Sigmoid colon (tissue), 7 donors: ENCODE measurements around the gene CAPN5. TPM values are rescaled to one million over a fixed set of nuclear protein-coding genes. Genes with fewer than 3 reads are reported as not detected.

Experiments used
- DNase-seq: peaks from one replicate; pipeline ENCODE4 v3.0.0-alpha.2; 2019
- H3K27ac ChIP-seq, 4 donors: fragments of 200-600 bp; sonication (generic); one replicate each; pipeline ENCODE4 v1.5.1; 2016 to 2019; ENCODE audit warnings: mild to moderate bottlenecking in 1 of 4
- H3K27me3 ChIP-seq, 3 donors: fragments of 200-600 bp; sonication (generic); one replicate each; pipeline ENCODE4 v1.5.1; 2019; ENCODE audit warnings: mild to moderate bottlenecking in 1 of 3
- H3K36me3 ChIP-seq, 4 donors: fragments of 200-600 bp; sonication (generic); one replicate each; pipeline ENCODE4 v1.5.1; 2016 to 2019
- H3K4me1 ChIP-seq, 4 donors: fragments of 200-600 bp; sonication (generic); one replicate each; pipeline ENCODE4 v1.5.1; 2017 to 2019
- H3K4me3 ChIP-seq, 4 donors: fragments of 200-600 bp; sonication (generic); one replicate each; pipeline ENCODE4 v1.5.1; 2017 to 2019; ENCODE audit warnings: mild to moderate bottlenecking in 2 of 4, moderate library complexity in 1 of 4
- H3K9me3 ChIP-seq, 4 donors: fragments of 200-600 bp in 3 of 4; sonication (generic) in 3 of 4; one replicate each; pipeline versions ENCODE4 v1.5.1 to v1.6.1; 2013 to 2019
- CTCF ChIP-seq, 4 experiments: fragments of 450-650 bp in 3 of 4; fragments of 200-600 bp in 1 of 4; IDR thresholded peaks; one replicate each; pipeline ENCODE4 v1.5.1; 2016 to 2019; ENCODE audit warnings: antibody characterized with exemption in 4 of 4, mild to moderate bottlenecking in 3 of 4, moderate library complexity in 2 of 4
- EP300 ChIP-seq, 4 donors: sonication (generic); formaldehyde crosslinking; IDR thresholded peaks; one replicate each; pipeline ENCODE4 v1.6.1; 2017; ENCODE audit warnings: antibody characterized with exemption in 4 of 4
- POLR2A ChIP-seq, 2 donors: fragments of 450-650 bp; IDR thresholded peaks; one replicate each; pipeline ENCODE4 v1.6.1; 2016; ENCODE audit warnings: antibody characterized with exemption in 2 of 2, mild to moderate bottlenecking in 2 of 2, moderate library complexity in 2 of 2
- POLR2AphosphoS5 ChIP-seq, 4 donors: sonication (generic); formaldehyde crosslinking; IDR thresholded peaks; one replicate each; pipeline ENCODE4 v1.6.1; 2017; ENCODE audit warnings: antibody characterized with exemption in 4 of 4
- WGBS, 2 donors: extraction: QIAGEN DNeasy Blood & Tissue Kit; methylation state at CpG; one replicate each; pipeline ENCODE4 v1.1.7; 2013; 5-methylcytosine and 5-hydroxymethylcytosine counted together
- intact Hi-C: fragments of 100-400 bp; cut with DNase I; formaldehyde crosslinking; loops from one replicate; pipeline ENCODE4 v1.15.1; 2023
- polyA plus RNA-seq, 3 donors: library from polyadenylated mRNA; stranded (reverse); fragments of 200-250 nt; gene quantifications; one replicate each; pipeline ENCODE4 v1.2.3, GENCODE V29; 2013
- total RNA-seq, 4 donors: library from RNA; depleted of rRNA; stranded (reverse); fragments of >200 nt; gene quantifications; one replicate each; pipeline ENCODE4 v1.1.0, GENCODE V29; 2016
- donor health status: healthy with polysubstance abuse.
- donor health status: Bipolar disorder and iron deficiency.
- donor health status: healthy.

CAPN5 gene
- total and polyA plus RNA-seq, 7 donors = 4.1 to 110 (median 12.5) TPM

GRCh38 chr11:77148963-77149715 lies 82.4 kb downstream of the CAPN5 start:
- peaks cover 0 to 10% (median 2%) of the 10 kb centered on the region in 4 donors for H3K4me1 ChIP-seq
- TF ChIP-seq POLR2A (IDR thresholded peaks at IDR 0.05) = no peak
- TF ChIP-seq EP300 (IDR thresholded peaks at IDR 0.05) = no peak
- TF ChIP-seq CTCF (IDR thresholded peaks at IDR 0.05) = no peak
- TF ChIP-seq POLR2AphosphoS5 (IDR thresholded peaks at IDR 0.05) = no peak
- no peak for DNase-seq
- no peaks in the 10 kb centered on the region for H3K36me3 ChIP-seq
- no peak overlapping the region for H3K4me3 ChIP-seq
- peaks cover 0 to 18% (median 0%) of the 10 kb centered on the region in 3 donors for H3K27me3 ChIP-seq
- H3K27ac ChIP-seq = no peak overlapping the region
- H3K9me3 ChIP-seq = no peaks in the 10 kb centered on the region
- WGBS, 2 donors = 94 to 95% methylated on average over 8 of the region's 8 CpGs
- intact Hi-C loops = no loop called here

GRCh38 chr11:77149716-77150392 lies 83.1 kb downstream of the CAPN5 start:
- peaks cover 0 to 18% (median 0%) of the 10 kb centered on the region in 3 donors for H3K27me3 ChIP-seq
- H3K9me3 ChIP-seq = no peaks in the 10 kb centered on the region
- peaks cover 0 to 17% (median 3%) of the 10 kb centered on the region in 4 donors for H3K4me1 ChIP-seq
- TF ChIP-seq CTCF (IDR thresholded peaks at IDR 0.05) (no peak), POLR2A (IDR thresholded peaks at IDR 0.05) (no peak), POLR2AphosphoS5 (IDR thresholded peaks at IDR 0.05) (no peak), EP300 (IDR thresholded peaks at IDR 0.05) (no peak)
- H3K4me3 ChIP-seq = no peak overlapping the region
- intact Hi-C loops = no loop called here
- no peaks in the 10 kb centered on the region for H3K36me3 ChIP-seq
- DNase-seq = no peak
- WGBS, 2 donors = 87 to 92% methylated on average over 12 of the region's 12 CpGs
- no peak overlapping the region for H3K27ac ChIP-seq

- DNase-seq = no peak
- Histone ChIP-seq H3K27ac (no peak overlapping the region), H3K9me3 (no peaks in the 10 kb centered on the region), H3K4me3 (no peak overlapping the region), H3K27me3 (peaks cover 0 to 18% (median 0%) of the 10 kb centered on the region in 3 donors), H3K36me3 (no peaks in the 10 kb centered on the region), H3K4me1 (peaks cover 0 to 17% (median 3%) of the 10 kb centered on the region in 4 donors)
- no peak for TF ChIP-seq POLR2A (IDR thresholded peaks at IDR 0.05)
- no peak for TF ChIP-seq CTCF (IDR thresholded peaks at IDR 0.05)
- no peak for TF ChIP-seq EP300 (IDR thresholded peaks at IDR 0.05)
- TF ChIP-seq POLR2AphosphoS5 (IDR thresholded peaks at IDR 0.05) = no peak
- WGBS, 2 donors = 91 to 97% methylated on average over 10 of the region's 10 CpGs
- intact Hi-C loops = no loop called here
Measured at GRCh38 chr11:77150836-77151235, 84.1 kb downstream of the CAPN5 start.

GRCh38 chr11:77151804-77152509 lies 85.2 kb downstream of the CAPN5 start:
- no peak for DNase-seq
- no peaks in the 10 kb centered on the region for H3K36me3 ChIP-seq
- TF ChIP-seq POLR2A (IDR thresholded peaks at IDR 0.05) = no peak
- no peak for TF ChIP-seq EP300 (IDR thresholded peaks at IDR 0.05)
- TF ChIP-seq CTCF (IDR thresholded peaks at IDR 0.05) = no peak
- no peak overlapping the region for H3K4me3 ChIP-seq
- 59 to 76% methylated on average over 11 of the region's 11 CpGs for WGBS, 2 donors
- H3K9me3 ChIP-seq = no peaks in the 10 kb centered on the region
- peaks cover 0 to 17% (median 3%) of the 10 kb centered on the region in 4 donors for H3K4me1 ChIP-seq
- no peak overlapping the region for H3K27ac ChIP-seq
- H3K27me3 ChIP-seq = peaks cover 0 to 15% (median 0%) of the 10 kb centered on the region in 3 donors
- intact Hi-C loops = no loop called here
